Measurements from ENCODE around the gene CSMD2. TPM values are rescaled to one million over a fixed set of nuclear protein-coding genes. Genes with fewer than 3 reads are reported as not detected.

CSMD2 gene
- total and polyA plus RNA-seq, 2 of the 8 experiments (the other 6 are each of a cell fraction or from before 2014, with no cell fraction given) = 7.0 to 14.7 TPM

GRCh38 chr1:33763406-33763805 is 401.6 kb downstream of the CSMD2 start:
- CTCF ChIA-PET (ENCODE audit: partially characterized antibody) = interaction anchor here (1.2 kb wide), 1 partner anchor 43 kb away, joined by 5 read pairs; no protein-coding TSS in a partner anchor

More at GRCh38 chr1:33763406-33763805, 401.6 kb downstream of the CSMD2 start:
- no peaks in the 10 kb centered on the region for H3K79me1 ChIP-seq (ENCODE audit: low read depth, low read length)
- WGBS, 2 experiments (ENCODE audit: extremely low coverage in 1 of 2, insufficient coverage in 1 of 2, insufficient read length in 1 of 2, insufficient replicate concordance in 2 of 2, low coverage in 1 of 2, low lambda C conversion rate in 2 of 2, missing lambda C conversion rate in 1 of 2) = 100% methylated on average over 3 of the region's 3 CpGs; no CpG with 5 or more reads in 1 of the 2 experiments
- no peaks in the 10 kb centered on the region for H3K79me2 ChIP-seq (ENCODE audit: control insufficient read depth in 1 of 2, insufficient read depth in 2 of 2, low read length in 2 of 2)
- no peak overlapping the region for H2AK5ac ChIP-seq (ENCODE audit: low read depth, low read length)
- H2BK12ac ChIP-seq (ENCODE audit: low read depth, low read length) = no peak overlapping the region
- POLR2A ChIA-PET (ENCODE audit: partially characterized antibody) = no interaction called here
- H2BK5ac ChIP-seq (ENCODE audit: low read depth, low read length) = no peak overlapping the region
- H2BK15ac ChIP-seq (ENCODE audit: low read length) = no peak overlapping the region
- no peak overlapping the region for H4K5ac ChIP-seq (ENCODE audit: insufficient read length, low read depth, low read length)
- H3K9ac ChIP-seq (replicated peaks in 1 of 4; ENCODE audit: extremely low read depth in 1 of 4, low read depth in 3 of 4, low read length in 3 of 4) = no peak overlapping the region
- no peaks in the 10 kb centered on the region for H3K9me3 ChIP-seq (ENCODE audit: insufficient read depth in 2 of 2, low read depth in 1 of 2, low read length in 1 of 2)
- no peak overlapping the region for H3K27ac ChIP-seq (ENCODE audit: low read depth, low read length)
- no peak for FAIRE-seq
- H3K4me1 ChIP-seq (replicated peaks in 1 of 4; ENCODE audit: control insufficient read depth in 3 of 4, insufficient read depth in 4 of 4, low read length in 3 of 4) = no peaks in the 10 kb centered on the region
- no peak overlapping the region for H3K23ac ChIP-seq (ENCODE audit: insufficient read length)
- H2AFZ ChIP-seq (ENCODE audit: low read length) = no peak overlapping the region
- no peak overlapping the region for H4K8ac ChIP-seq (ENCODE audit: extremely low read depth, insufficient read depth, low read length)
- H3K4me3 ChIP-seq (ENCODE audit: extremely low read depth in 1 of 4, insufficient read depth in 2 of 4, low read depth in 3 of 4, low read length in 4 of 4) = no peak overlapping the region
- no peaks in the 10 kb centered on the region for H4K20me1 ChIP-seq (replicated peaks in 1 of 2; ENCODE audit: control insufficient read depth in 1 of 2, insufficient read depth in 2 of 2, low read length in 2 of 2)
- no peak for DNase-seq (ENCODE audit: low read depth in 1 of 2, low spot score in 2 of 2)
- TF ChIP-seq CREB1 (IDR thresholded peaks at IDR 0.05) (no peak), CBX8 (IDR thresholded peaks at IDR 0.05; ENCODE audit: borderline replicate concordance, low read depth, low read length) (no peak)
- H3K27me3 ChIP-seq (replicated peaks in 1 of 4; ENCODE audit: control insufficient read depth in 3 of 4, extremely low read depth in 1 of 4, insufficient read depth in 3 of 4, low read length in 3 of 4) = no peaks in the 10 kb centered on the region
- no peak overlapping the region for H4K91ac ChIP-seq (replicated peaks; ENCODE audit: insufficient read length, low read length)
- H3K4me2 ChIP-seq (ENCODE audit: insufficient read depth in 1 of 2, low read depth in 2 of 2, low read length in 2 of 2) = no peak overlapping the region
- no peak overlapping the region for H3K56ac ChIP-seq (replicated peaks; ENCODE audit: insufficient read length, low read depth, low read length)
- no peak overlapping the region for H3K14ac ChIP-seq (ENCODE audit: insufficient read length)
- H3K36me3 ChIP-seq (ENCODE audit: control insufficient read depth in 2 of 4, insufficient read depth in 4 of 4, low read length in 3 of 4) = no peaks in the 10 kb centered on the region
- no peak overlapping the region for H2BK120ac ChIP-seq (replicated peaks; ENCODE audit: low read depth, low read length)
- H3K18ac ChIP-seq (ENCODE audit: extremely low read depth, low read length) = no peak overlapping the region
- no peak overlapping the region for H2BK20ac ChIP-seq (ENCODE audit: low read length)
- H3K23me2 ChIP-seq (ENCODE audit: low read depth, low read length) = no peaks in the 10 kb centered on the region; the same call in 1 of the 2 replicates
- H3K4ac ChIP-seq (replicated peaks; ENCODE audit: insufficient read length, low read depth, low read length) = no peak overlapping the region
